HEK293 (cell line): ENCODE results near the gene SLCO4A1.

ENCODE experiments used
- ZBTB1 ChIP-seq: fragments of 450-650 bp; formaldehyde crosslinking; IDR thresholded peaks from 2 replicates; pipeline ENCODE4 v1.5.1; 2016; ENCODE audit warnings: missing biosample characterization, missing genetic modification characterization
- ZBTB11 ChIP-seq: fragments of 450-650 bp; formaldehyde crosslinking; conservative IDR thresholded peaks from 2 replicates; pipeline ENCODE4 v1.5.1; 2016; ENCODE audit warnings: low read depth, missing biosample characterization, missing genetic modification characterization
- ZNF658 ChIP-seq: fragments of 450-650 bp; formaldehyde crosslinking; IDR thresholded peaks from 2 replicates; pipeline ENCODE4; 2016; ENCODE audit warnings: missing biosample characterization, missing genetic modification characterization
- ZNF664 ChIP-seq: fragments of 450-650 bp; formaldehyde crosslinking; IDR thresholded peaks from 2 replicates; pipeline ENCODE4 v1.5.1; 2016; ENCODE audit warnings: missing biosample characterization, missing genetic modification characterization

GRCh38 chr20:62629864-62630470, 12.3 kb upstream of the SLCO4A1 start:
- TF ChIP-seq ZNF664 = no peak
- no peak for TF ChIP-seq ZBTB11 (tag by site-specific recombination)
- TF ChIP-seq ZNF658 (tag by site-specific recombination) = no peak
- no peak for TF ChIP-seq ZBTB1
